Activated CD4-positive, alpha-beta T cell treated with anti-CD3 and anti-CD28 coated beads, Interleukin-2, amount 10 ng/mL, durations not matched to agents 7 days and 5 days (primary cell): Measurements from ENCODE around the gene APOE. TPM values are rescaled to one million over a fixed set of nuclear protein-coding genes. Genes with fewer than 3 reads are reported as not detected.

ENCODE experiments used
- CTCF ChIA-PET: fragments of 350-600 bp; sonication (Branson Sonifier 250); formaldehyde crosslinking; loops from one replicate; lab custom pipeline; 2021; ENCODE audit warnings: antibody characterized with exemption; lab: Charles Lee
- POLR2A ChIA-PET: fragments of 350-600 bp; sonication (Branson Sonifier 250); formaldehyde crosslinking; loops from one replicate; lab custom pipeline; 2021; ENCODE audit warnings: antibody characterized with exemption; lab: Charles Lee
- DNase-seq: peaks from one replicate; pipeline ENCODE4 v3.0.0-alpha.2; 2020
- H3K27ac Mint-ChIP-seq: one replicate; pipeline ENCODE4 v1.8.0; 2021; ENCODE audit warnings: mild to moderate bottlenecking, moderate library complexity, mixed read lengths
- H3K27me3 Mint-ChIP-seq: one replicate; pipeline ENCODE4 v1.8.0; 2021; ENCODE audit warnings: mixed read lengths
- H3K36me3 Mint-ChIP-seq: one replicate; pipeline ENCODE4 v1.8.0; 2021; ENCODE audit warnings: low read depth, mixed read lengths
- H3K4me1 Mint-ChIP-seq: one replicate; pipeline ENCODE4 v1.8.0; 2021; ENCODE audit warnings: mixed read lengths
- H3K4me3 Mint-ChIP-seq: one replicate; pipeline ENCODE4 v1.8.0; 2021; ENCODE audit warnings: mild to moderate bottlenecking, moderate library complexity, mixed read lengths
- H3K9me3 Mint-ChIP-seq: one replicate; pipeline ENCODE4 v1.8.0; 2021; ENCODE audit warnings: mixed read lengths
- total RNA-seq, 2 experiments: library from RNA; stranded (reverse); gene quantifications; one replicate each; pipeline ENCODE4 v1.2.3, GENCODE V29; 2021

Gene APOE
- total RNA-seq, 2 experiments from 2014 or later, result 0.45 to 0.75 TPM

- ChIA-PET POLR2A (interaction anchor here (0.6 to 0.7 kb wide), 3 partner anchors 88 to 148 kb away, joined by 3 to 4 read pairs (median 4); no protein-coding TSS in a partner anchor), CTCF (interaction anchor here (1.0 to 1.4 kb wide), 3 partner anchors 41 to 288 kb away, joined by 3 to 4 read pairs (median 3); partner anchors contain the start of genes BLOC1S3, NECTIN2 and TRAPPC6A)
- no peaks in the 10 kb centered on the region for H3K27me3 Mint-ChIP-seq
- H3K27ac Mint-ChIP-seq, result peak overlapping the region; percentile 89
- peak overlapping the region; percentile 69 for H3K4me3 Mint-ChIP-seq
- H3K36me3 Mint-ChIP-seq, result peaks cover 21% of the 10 kb centered on the region
- no peak for DNase-seq
- H3K4me1 Mint-ChIP-seq, result peaks cover 28% of the 10 kb centered on the region
- H3K9me3 Mint-ChIP-seq, result no peaks in the 10 kb centered on the region
These were observed 15.7 kb upstream of the APOE start for GRCh38 chr19:44889830-44890365.

- H3K27me3 Mint-ChIP-seq, result no peaks in the 10 kb centered on the region
- POLR2A ChIA-PET, result interaction anchor here (0.6 to 0.7 kb wide), 3 partner anchors 117 to 752 kb away, joined by 3 to 4 read pairs (median 3); no protein-coding TSS in a partner anchor
- peaks cover 24% of the 10 kb centered on the region for H3K36me3 Mint-ChIP-seq
- peak overlapping the region; percentile 69 for H3K4me3 Mint-ChIP-seq
- H3K9me3 Mint-ChIP-seq, result no peaks in the 10 kb centered on the region
- H3K4me1 Mint-ChIP-seq, result peaks cover 28% of the 10 kb centered on the region
- H3K27ac Mint-ChIP-seq, result peak overlapping the region; percentile 89
- DNase-seq, result peak; percentile 100
- CTCF ChIA-PET, result interaction anchor here (1.0 to 1.4 kb wide), 3 partner anchors 40 to 288 kb away, joined by 3 to 4 read pairs (median 3); partner anchors contain the start of genes BLOC1S3, NECTIN2 and TRAPPC6A
These were observed 15.1 kb upstream of the APOE start for GRCh38 chr19:44890366-44891015.

DNA sequence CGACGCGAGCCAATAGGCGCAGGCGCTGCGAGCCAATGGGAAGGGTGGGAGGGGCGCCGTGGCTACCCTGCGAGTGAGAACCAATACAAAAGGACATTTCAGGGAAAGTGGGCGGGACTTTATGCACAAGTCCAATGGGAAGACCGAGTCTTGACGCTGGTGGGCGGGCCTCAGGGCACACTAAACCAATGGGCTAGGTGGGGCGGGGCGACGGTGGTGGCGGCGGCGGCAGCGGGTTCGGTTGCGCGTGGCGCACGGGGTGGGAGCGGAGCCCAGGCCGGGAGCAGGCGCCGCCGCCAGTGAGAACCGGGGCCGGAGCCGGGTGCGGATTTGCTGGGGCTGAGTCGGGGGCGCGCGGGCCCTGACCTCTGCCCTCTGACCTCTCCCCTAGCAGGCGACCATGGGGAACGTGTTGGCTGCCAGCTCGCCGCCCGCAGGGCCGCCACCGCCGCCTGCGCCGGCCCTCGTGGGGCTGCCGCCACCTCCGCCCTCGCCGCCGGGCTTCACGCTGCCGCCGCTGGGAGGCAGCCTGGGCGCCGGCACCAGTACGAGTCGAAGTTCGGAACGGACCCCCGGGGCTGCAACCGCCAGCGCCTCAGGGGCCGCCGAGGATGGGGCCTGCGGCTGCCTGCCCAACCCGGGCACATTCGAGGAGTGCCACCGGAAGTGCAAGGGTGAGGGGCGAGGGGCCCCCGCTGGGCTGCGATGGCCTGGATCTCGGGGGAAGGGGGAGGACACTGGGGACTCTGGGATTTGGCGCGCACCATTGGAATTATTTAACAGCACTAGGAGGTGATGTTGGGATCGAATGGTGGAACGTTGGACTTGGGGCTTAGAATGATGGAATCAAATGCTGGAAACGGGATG, 14.3 kb upstream of the APOE start, which contains the start of gene TOMM40:
TOMM40 (plus strand) TSS at position 239 of the 867 bp plus-strand sequence; CDS start at position 401, 162 bp downstream.
- Mint-ChIP-seq H3K36me3 (peaks cover 30% of the 10 kb centered on the region), H3K9me3 (no peaks in the 10 kb centered on the region), H3K4me3 (peak within 1 kb of the TSS; percentile 93), H3K4me1 (peaks cover 28% of the 10 kb centered on the region), H3K27me3 (no peaks in the 10 kb centered on the region), H3K27ac (peak within 1 kb of the TSS; percentile 95)
- POLR2A ChIA-PET, result interaction anchor here (0.7 kb wide), 1 partner anchor 751 kb away, joined by 3 read pairs; no protein-coding TSS in a partner anchor
- peak; percentile 22 for DNase-seq
- CTCF ChIA-PET, result interaction anchor here (1.4 kb wide), 2 partner anchors 39 to 45 kb away, joined by 3 read pairs; partner anchors contain the start of gene NECTIN2

GRCh38 chr19:44892932-44893331, 12.7 kb upstream of the APOE start:
- no peaks in the 10 kb centered on the region for H3K27me3 Mint-ChIP-seq
- CTCF ChIA-PET, result interaction anchor here (1.5 kb wide), 1 partner anchor 10 kb away, joined by 4 read pairs; no protein-coding TSS in a partner anchor
- peak overlapping the region; percentile 58 for H3K27ac Mint-ChIP-seq

DNA sequence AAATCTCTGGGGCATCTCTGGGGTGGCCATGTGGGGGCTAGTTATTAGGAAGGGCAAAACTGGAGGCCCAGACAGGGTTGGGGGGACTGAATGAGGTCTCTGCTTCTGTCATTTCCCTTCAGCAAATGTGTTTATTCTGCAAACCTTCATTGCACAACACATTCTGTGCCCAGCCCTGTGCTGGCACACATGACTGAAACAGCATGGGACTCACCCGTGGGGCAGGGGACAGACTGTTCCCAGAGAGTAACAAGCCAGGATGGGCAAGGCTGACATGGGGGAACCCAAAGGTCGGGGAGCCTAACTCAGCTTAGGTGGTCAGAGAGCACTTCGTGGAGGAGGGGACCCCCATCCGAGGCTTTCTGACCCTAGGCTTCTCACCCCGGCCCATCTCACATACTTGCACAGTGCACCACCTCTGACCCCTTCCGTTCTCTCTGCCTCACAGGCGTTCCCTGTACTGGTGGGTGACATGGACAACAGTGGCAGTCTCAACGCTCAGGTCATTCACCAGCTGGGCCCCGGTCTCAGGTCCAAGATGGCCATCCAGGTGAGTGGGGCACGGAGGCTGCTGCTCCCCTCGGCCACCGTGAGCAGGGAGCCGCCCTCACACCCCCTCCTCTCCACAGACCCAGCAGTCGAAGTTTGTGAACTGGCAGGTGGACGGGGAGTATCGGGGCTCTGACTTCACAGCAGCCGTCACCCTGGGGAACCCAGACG, 12.1 kb upstream of the APOE start:
- no peak overlapping the region for H3K27ac Mint-ChIP-seq
- H3K27me3 Mint-ChIP-seq, result no peaks in the 10 kb centered on the region
- peak overlapping the region; percentile 93 for H3K4me3 Mint-ChIP-seq
- ChIA-PET CTCF (interaction anchor here (0.6 to 1.5 kb wide), 2 partner anchors 10 to 136 kb away, joined by 4 read pairs; no protein-coding TSS in a partner anchor), POLR2A (no interaction called here)
- peaks cover 37% of the 10 kb centered on the region for H3K36me3 Mint-ChIP-seq
- H3K4me1 Mint-ChIP-seq, result peaks cover 28% of the 10 kb centered on the region
- H3K9me3 Mint-ChIP-seq, result no peaks in the 10 kb centered on the region
- no peak for DNase-seq

More at GRCh38 chr19:44892932-44893331, 12.7 kb upstream of the APOE start:
- H3K4me3 Mint-ChIP-seq, result peak overlapping the region; percentile 93
- H3K9me3 Mint-ChIP-seq, result no peaks in the 10 kb centered on the region
- H3K4me1 Mint-ChIP-seq, result peaks cover 28% of the 10 kb centered on the region
- POLR2A ChIA-PET, result no interaction called here
- DNase-seq, result no peak
- H3K36me3 Mint-ChIP-seq, result peaks cover 37% of the 10 kb centered on the region

- Mint-ChIP-seq H3K9me3 (no peaks in the 10 kb centered on the region), H3K36me3 (peaks cover 37% of the 10 kb centered on the region), H3K27me3 (no peaks in the 10 kb centered on the region), H3K4me1 (peaks cover 26% of the 10 kb centered on the region), H3K27ac (no peak overlapping the region), H3K4me3 (no peak overlapping the region)
- ChIA-PET POLR2A (no interaction called here), CTCF (interaction anchor here (0.6 to 1.1 kb wide), 4 partner anchors 10 to 1218 kb away, joined by 4 read pairs; no protein-coding TSS in a partner anchor)
- DNase-seq, result no peak
These were observed 11.6 kb upstream of the APOE start for GRCh38 chr19:44894052-44894400.

DNA sequence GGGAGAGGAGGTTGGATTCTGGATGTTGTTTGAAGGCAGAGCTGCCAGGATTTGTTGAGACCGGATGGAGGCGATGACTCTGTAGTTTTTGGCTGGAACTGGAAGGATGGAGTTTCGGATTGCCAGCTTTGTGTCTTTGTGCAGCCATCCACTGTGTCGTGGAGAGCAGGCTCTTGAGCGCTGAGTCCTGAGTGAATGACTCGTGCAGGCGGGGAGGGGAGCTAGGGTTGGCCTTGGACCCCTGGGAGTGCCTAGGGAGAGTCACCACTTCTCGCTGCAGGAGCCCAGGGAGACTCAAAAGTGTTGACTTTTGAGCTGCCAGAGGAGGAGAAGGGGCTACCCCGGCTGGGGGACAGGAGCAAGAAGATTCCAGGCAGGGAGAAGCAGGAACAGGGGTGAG, 10.7 kb upstream of the APOE start:
- POLR2A ChIA-PET, result no interaction called here
- H3K9me3 Mint-ChIP-seq, result no peaks in the 10 kb centered on the region
- peaks cover 39% of the 10 kb centered on the region for H3K36me3 Mint-ChIP-seq
- H3K27ac Mint-ChIP-seq, result peak overlapping the region; percentile 38
- no peak overlapping the region for H3K4me3 Mint-ChIP-seq
- CTCF ChIA-PET, result interaction anchor here (1.1 kb wide), 1 partner anchor 11 kb away, joined by 4 read pairs; no protein-coding TSS in a partner anchor
- peaks cover 22% of the 10 kb centered on the region for H3K4me1 Mint-ChIP-seq
- H3K27me3 Mint-ChIP-seq, result no peaks in the 10 kb centered on the region
- no peak for DNase-seq

GRCh38 chr19:44897835-44898234, 7.8 kb upstream of the APOE start:
- Mint-ChIP-seq H3K27me3 (no peaks in the 10 kb centered on the region), H3K27ac (no peak overlapping the region), H3K4me1 (peaks cover 4% of the 10 kb centered on the region), H3K4me3 (no peak overlapping the region), H3K36me3 (peaks cover 35% of the 10 kb centered on the region), H3K9me3 (no peaks in the 10 kb centered on the region)
- DNase-seq, result no peak
- ChIA-PET POLR2A (no interaction called here), CTCF (interaction anchor here (0.6 kb wide), 1 partner anchor 32 kb away, joined by 3 read pairs; no protein-coding TSS in a partner anchor)

GRCh38 chr19:44900328-44901244, 5.0 kb upstream of the APOE start:
- POLR2A ChIA-PET, result no interaction called here
- Mint-ChIP-seq H3K4me1 (peaks cover 2% of the 10 kb centered on the region), H3K36me3 (peaks cover 22% of the 10 kb centered on the region), H3K27ac (no peak overlapping the region), H3K9me3 (no peaks in the 10 kb centered on the region), H3K4me3 (no peak overlapping the region), H3K27me3 (peaks cover 4% of the 10 kb centered on the region)
- CTCF ChIA-PET, result no interaction called here
- DNase-seq, result no peak

DNA sequence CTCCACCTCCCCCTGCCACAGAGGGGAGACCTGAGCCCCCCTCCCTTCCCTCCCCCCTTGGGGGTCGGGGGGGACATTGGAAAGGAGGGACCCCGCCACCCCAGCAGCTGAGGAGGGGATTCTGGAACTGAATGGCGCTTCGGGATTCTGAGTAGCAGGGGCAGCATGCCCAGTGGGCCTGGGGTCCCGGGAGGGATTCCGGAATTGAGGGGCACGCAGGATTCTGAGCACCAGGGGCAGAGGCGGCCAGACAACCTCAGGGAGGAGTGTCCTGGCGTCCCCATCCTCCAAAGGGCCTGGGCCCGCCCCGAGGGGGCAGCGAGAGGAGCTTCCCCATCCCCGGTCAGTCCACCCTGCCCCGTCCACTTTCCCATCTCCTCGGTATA, 2.4 kb upstream of the APOE start:
- no peaks in the 10 kb centered on the region for H3K9me3 Mint-ChIP-seq
- ChIA-PET POLR2A (no interaction called here), CTCF (interaction anchor here (0.6 to 1.5 kb wide), 8 partner anchors 10 to 328 kb away, joined by 3 to 4 read pairs (median 3); partner anchors contain the start of gene APOC1)
- peaks cover 11% of the 10 kb centered on the region for H3K4me1 Mint-ChIP-seq
- H3K27me3 Mint-ChIP-seq, result peaks cover 18% of the 10 kb centered on the region
- peaks cover 10% of the 10 kb centered on the region for H3K36me3 Mint-ChIP-seq
- H3K27ac Mint-ChIP-seq, result no peak overlapping the region
- H3K4me3 Mint-ChIP-seq, result no peak overlapping the region
- no peak for DNase-seq
